HEK293T (cell line): ENCODE data around the gene SGPL1.

Experiments used
- ARNT ChIP-seq: fragments of 450-650 bp; IDR thresholded peaks from 2 replicates; pipeline ENCODE4 v1.6.1; 2017; ENCODE audit warnings: mild to moderate bottlenecking
- BHLHE40 ChIP-seq: fragments of 450-650 bp; IDR thresholded peaks from 2 replicates; pipeline ENCODE4 v1.6.1; 2016; ENCODE audit warnings: mild to moderate bottlenecking, moderate library complexity, borderline replicate concordance
- ELF4 ChIP-seq: fragments of 450-650 bp; IDR thresholded peaks from 2 replicates; pipeline ENCODE4 v1.6.1; 2017; ENCODE audit warnings: antibody characterized with exemption
- FOXA1 ChIP-seq: fragments of 450-650 bp; IDR thresholded peaks from 2 replicates; pipeline ENCODE4 v1.6.1; 2016; ENCODE audit warnings: mild to moderate bottlenecking
- FOXK2 ChIP-seq: fragments of 450-650 bp; IDR thresholded peaks from 2 replicates; pipeline ENCODE4 v1.6.1; 2016; ENCODE audit warnings: mild to moderate bottlenecking
- FOXM1 ChIP-seq: fragments of 450-650 bp; IDR thresholded peaks from 2 replicates; pipeline ENCODE4 v1.6.1; 2017; ENCODE audit warnings: mild to moderate bottlenecking, borderline replicate concordance
- HDGF ChIP-seq: fragments of 450-650 bp; IDR thresholded peaks from 2 replicates; pipeline ENCODE4 v1.6.1; 2017; ENCODE audit warnings: antibody characterized with exemption, borderline replicate concordance
- LEF1 ChIP-seq: fragments of 450-650 bp; IDR thresholded peaks from 2 replicates; pipeline ENCODE4 v1.6.1; 2017; ENCODE audit warnings: mild to moderate bottlenecking, borderline replicate concordance
- NFRKB ChIP-seq: fragments of 450-650 bp; IDR thresholded peaks from 2 replicates; pipeline ENCODE4 v1.6.1; 2016; ENCODE audit warnings: mild to moderate bottlenecking, moderate library complexity
- SP1 ChIP-seq: fragments of 450-650 bp; IDR thresholded peaks from 2 replicates; pipeline ENCODE4 v1.6.1; 2017
- SUZ12 ChIP-seq: fragments of 450-650 bp; IDR thresholded peaks from 2 replicates; pipeline ENCODE4 v1.6.1; 2016; ENCODE audit warnings: mild to moderate bottlenecking
- TARDBP ChIP-seq: fragments of 450-650 bp; IDR thresholded peaks from 2 replicates; pipeline ENCODE4 v1.6.1; 2016
- TF ChIP-seq, protein P1 (sequence below): fragments of 450-650 bp; IDR thresholded peaks from 2 replicates; pipeline ENCODE4 v1.6.1; 2016

DNA sequence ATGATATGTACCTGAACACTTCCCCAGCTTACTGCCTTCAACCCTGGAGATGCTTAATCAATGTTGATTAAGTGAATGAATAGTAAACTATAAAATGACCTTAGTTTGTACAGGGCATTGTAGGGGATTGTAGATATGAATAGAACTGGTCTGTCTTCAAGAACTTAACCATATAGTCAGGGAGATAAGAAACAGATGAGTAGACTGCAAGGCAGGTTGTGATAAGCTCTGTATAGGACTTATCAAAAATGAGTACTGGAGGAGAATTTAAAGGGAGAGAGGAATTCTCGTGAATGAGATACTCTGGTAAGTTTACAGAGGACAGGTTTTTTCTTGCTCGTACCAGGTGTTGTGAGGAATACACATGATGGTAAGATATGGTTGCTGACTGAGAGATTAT is 27.6 kb downstream of the SGPL1 start:
- no peak for TF ChIP-seq FOXK2
- no peak for TF ChIP-seq BHLHE40
- TF ChIP-seq SP1: no peak
- TF ChIP-seq FOXM1: no peak
- no peak for TF ChIP-seq FOXA1
- TF ChIP-seq HDGF: no peak
- no peak for TF ChIP-seq NFRKB
- no peak for TF ChIP-seq ELF4
- TF ChIP-seq, protein P1, sequence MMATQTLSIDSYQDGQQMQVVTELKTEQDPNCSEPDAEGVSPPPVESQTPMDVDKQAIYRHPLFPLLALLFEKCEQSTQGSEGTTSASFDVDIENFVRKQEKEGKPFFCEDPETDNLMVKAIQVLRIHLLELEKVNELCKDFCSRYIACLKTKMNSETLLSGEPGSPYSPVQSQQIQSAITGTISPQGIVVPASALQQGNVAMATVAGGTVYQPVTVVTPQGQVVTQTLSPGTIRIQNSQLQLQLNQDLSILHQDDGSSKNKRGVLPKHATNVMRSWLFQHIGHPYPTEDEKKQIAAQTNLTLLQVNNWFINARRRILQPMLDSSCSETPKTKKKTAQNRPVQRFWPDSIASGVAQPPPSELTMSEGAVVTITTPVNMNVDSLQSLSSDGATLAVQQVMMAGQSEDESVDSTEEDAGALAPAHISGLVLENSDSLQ: no peak
- TF ChIP-seq LEF1: no peak
- no peak for TF ChIP-seq ARNT
- TF ChIP-seq SUZ12: no peak
- no peak for TF ChIP-seq TARDBP
